Spleen (tissue), 11 donors: Measurements from ENCODE around the gene DSTYK. TPM values are rescaled to one million over a fixed set of nuclear protein-coding genes. Genes with fewer than 3 reads are reported as not detected.

Experiments
- DNase-seq: peaks from one replicate; pipeline ENCODE4 v3.0.0-alpha.2; 2020
- H3K27ac ChIP-seq, 8 donors: fragments of 200-600 bp; sonication (generic) in 7 of 8; 1 replicate in 4 of 8; 2 replicates in 4 of 8; pipeline versions ENCODE4 v1.5.0 to v1.8.0; 2016 to 2021; ENCODE audit warnings: inconsistent platforms in 4 of 8, mild to moderate bottlenecking in 4 of 8, moderate library complexity in 1 of 8
- H3K27me3 ChIP-seq, 7 donors: fragments of 200-600 bp; sonication (generic) in 6 of 7; replicated peaks in 1 of 7; 1 replicate in 4 of 7; 2 replicates in 3 of 7; pipeline versions ENCODE4 v1.5.0 to v1.8.0; 2016 to 2021; ENCODE audit warnings: inconsistent platforms in 3 of 7, mild to moderate bottlenecking in 1 of 7
- H3K36me3 ChIP-seq, 6 donors: fragments of 200-600 bp; sonication (generic) in 5 of 6; 1 replicate in 4 of 6; 2 replicates in 2 of 6; pipeline versions ENCODE4 v1.5.0 to v1.8.0; 2016 to 2021; ENCODE audit warnings: inconsistent platforms in 2 of 6
- H3K4me1 ChIP-seq, 6 donors: fragments of 200-600 bp; sonication (generic) in 5 of 6; 1 replicate in 3 of 6; 2 replicates in 3 of 6; pipeline versions ENCODE4 v1.5.0 to v1.8.0; 2016 to 2021; ENCODE audit warnings: inconsistent platforms in 3 of 6
- H3K4me3 ChIP-seq, 8 donors: fragments of 200-600 bp; sonication (generic) in 7 of 8; 1 replicate in 4 of 8; 2 replicates in 4 of 8; pipeline versions ENCODE4 v1.5.0 to v1.8.0; 2016 to 2021; ENCODE audit warnings: inconsistent platforms in 4 of 8, mild to moderate bottlenecking in 4 of 8, moderate library complexity in 2 of 8
- H3K9me3 ChIP-seq, 8 donors: fragments of 200-600 bp; sonication (generic) in 7 of 8; 1 replicate in 4 of 8; 2 replicates in 4 of 8; pipeline versions ENCODE4 v1.5.0 to v1.8.0; 2016 to 2021; ENCODE audit warnings: inconsistent platforms in 4 of 8
- CTCF ChIP-seq, 11 experiments: fragments of 200-600 bp in 7 of 11; fragments of 450-650 bp in 4 of 11; sonication (generic) in 4 of 11; IDR thresholded peaks in 8 of 11; conservative IDR thresholded peaks in 3 of 11; 1 replicate in 7 of 11; 2 replicates in 4 of 11; pipeline versions ENCODE4 v1.4.0 to v1.8.0; 2016 to 2021; ENCODE audit warnings: antibody characterized with exemption in 11 of 11, inconsistent platforms in 4 of 11, mild to moderate bottlenecking in 1 of 11
- POLR2A ChIP-seq, 3 donors: fragments of 450-650 bp; IDR thresholded peaks; one replicate each; pipeline ENCODE4 v1.5.1; 2017; ENCODE audit warnings: antibody characterized with exemption in 3 of 3, mild to moderate bottlenecking in 1 of 3
- POLR2AphosphoS5 ChIP-seq, 3 donors: sonication (generic); formaldehyde crosslinking; IDR thresholded peaks; one replicate each; pipeline ENCODE4 v1.5.1; 2017; ENCODE audit warnings: antibody characterized with exemption in 3 of 3
- WGBS, 5 donors: extraction: QIAGEN DNeasy Blood & Tissue Kit in 3 of 5; methylation state at CpG; one replicate each; pipeline versions ENCODE4 v1.1.5 to v1.1.7; 2013 to 2018; 5-methylcytosine and 5-hydroxymethylcytosine counted together
- intact Hi-C: fragments of 100-400 bp; cut with DNase I; formaldehyde crosslinking; loops from one replicate; pipeline ENCODE4 v1.15.0; 2023; ENCODE audit warnings: low total_unique reads
- polyA plus RNA-seq, 3 donors: library from polyadenylated mRNA; stranded (reverse); fragments of 200-250 nt; gene quantifications; one replicate each; pipeline ENCODE4 v1.2.1, GENCODE V29; 2013
- total RNA-seq, 7 donors: library from RNA; depleted of rRNA in 3 of 7; stranded (reverse); fragments of >200 nt in 3 of 7; fragmentation: NEBNext Ultra II Directional in 4 of 7; extraction: Animal tissue kit (Norgen Biotek cat#: 25700) in 4 of 7; gene quantifications; one replicate each; pipeline versions ENCODE4 v1.1.0 to v1.2.1, GENCODE V29; 2016 to 2021
- donor health status: healthy with polysubstance abuse.
- donor health status: DM: no; HTN: no; CAD: no; lungs with moderate emphysema.
- donor health status: DM: no; HTN: no; CAD: no.
- donor health status: Bipolar disorder and iron deficiency.
- donor health status: healthy.
- donor health status: DM: no; HTN: no; CAD: no.
- donor health status: DM: yes; HTN: yes; CAD: no.

Gene DSTYK
- total and polyA plus RNA-seq, 10 donors = 2.2 to 24.3 (median 16.1) TPM

- Histone ChIP-seq H3K36me3 (no peaks in the 10 kb centered on the region), H3K27me3 (peaks cover 0 to 37% (median 0%) of the 10 kb centered on the region in 7 donors), H3K4me1 (peaks cover 12 to 43% (median 30%) of the 10 kb centered on the region in 6 donors), H3K27ac (peak overlapping the region in 2 of 8 donors; percentile 28 to 34), H3K4me3 (peak overlapping the region; percentile 15 to 84 (median 58)), H3K9me3 (no peaks in the 10 kb centered on the region)
- intact Hi-C loops = loop anchor here (10.0 kb wide), 1 partner anchor 105 kb away; the partner anchor contains the start of gene RBBP5
- peak in 4 of 11 experiments; percentile 11 to 49 (median 38) for TF ChIP-seq CTCF (IDR thresholded peaks at IDR 0.05 in 8 of 11, conservative IDR thresholded peaks at IDR 0.05 in 3 of 11)
- TF ChIP-seq POLR2AphosphoS5 (IDR thresholded peaks at IDR 0.05) = no peak
- TF ChIP-seq POLR2A (IDR thresholded peaks at IDR 0.05) = no peak
- DNase-seq = no peak
- WGBS, 5 donors = 5 to 10% (median 7%) methylated on average over 11 to 15 of the region's 15 CpGs
These were observed 17.9 kb upstream of the DSTYK start for GRCh38 chr1:205229399-205229871.

GRCh38 chr1:205228093-205228521 lies 16.6 kb upstream of the DSTYK start:
- Histone ChIP-seq H3K4me1 (peaks cover 12 to 43% (median 30%) of the 10 kb centered on the region in 6 donors), H3K4me3 (peak overlapping the region; percentile 35 to 84 (median 58)), H3K27me3 (peaks cover 0 to 37% (median 0%) of the 10 kb centered on the region in 7 donors), H3K27ac (peak overlapping the region in 2 of 8 donors; percentile 9 to 43), H3K9me3 (no peaks in the 10 kb centered on the region), H3K36me3 (no peaks in the 10 kb centered on the region)
- no peak for DNase-seq
- intact Hi-C loops = loop anchor here (10.0 kb wide), 1 partner anchor 103 kb away; the partner anchor contains the start of gene RBBP5
- WGBS, 5 donors = 0 to 2% (median 0%) methylated on average over 11 to 27 of the region's 27 CpGs
- TF ChIP-seq POLR2AphosphoS5 (IDR thresholded peaks at IDR 0.05) (no peak), POLR2A (IDR thresholded peaks at IDR 0.05) (no peak), CTCF (IDR thresholded peaks at IDR 0.05 in 8 of 11, conservative IDR thresholded peaks at IDR 0.05 in 3 of 11) (no peak)

GRCh38 chr1:205227584-205228013 lies 16.1 kb upstream of the DSTYK start, which contains the start of gene TMCC2:
TMCC2 (plus strand) TSS chr1:205227946; CDS start chr1:205228565, 619 bp downstream.
- peaks cover 0 to 37% (median 0%) of the 10 kb centered on the region in 7 donors for H3K27me3 ChIP-seq
- H3K27ac ChIP-seq = peak within 1 kb of the TSS in 3 of 8 donors; percentile 19 to 43 (median 38)
- WGBS, 5 donors = 0 to 1% (median 1%) methylated on average over 11 to 44 of the region's 44 CpGs

More at GRCh38 chr1:205227584-205228013, 16.1 kb upstream of the DSTYK start, which contains the start of gene TMCC2:
- Histone ChIP-seq H3K4me1 (peaks cover 12 to 43% (median 30%) of the 10 kb centered on the region in 6 donors), H3K4me3 (peak within 1 kb of the TSS; percentile 50 to 84 (median 58)), H3K36me3 (no peaks in the 10 kb centered on the region), H3K9me3 (no peaks in the 10 kb centered on the region)
- intact Hi-C loops = loop anchor here (10.0 kb wide), 1 partner anchor 103 kb away; the partner anchor contains the start of gene RBBP5
- TF ChIP-seq POLR2A (IDR thresholded peaks at IDR 0.05) (no peak), CTCF (IDR thresholded peaks at IDR 0.05 in 8 of 11, conservative IDR thresholded peaks at IDR 0.05 in 3 of 11) (peak in 2 of 11 experiments; percentile 14 to 31), POLR2AphosphoS5 (IDR thresholded peaks at IDR 0.05) (peak; percentile 72 to 86 (median 79))
- DNase-seq = peak; percentile 94
